Trophoblast cell (in vitro differentiated cells and primary cell): ENCODE measurements around the gene ACLY.

ENCODE experiments used
- DNase-seq, 2 donors: peaks; one replicate each; pipeline ENCODE4 v3.0.0-alpha.2; 2016
- H2AFZ ChIP-seq: 2 replicates; pipeline ENCODE4 v1.6.1; 2013; ENCODE audit warnings: low read length, moderate library complexity, mild to moderate bottlenecking; ENCODE audit not compliant: insufficient read depth, poor library complexity
- H2AK5ac ChIP-seq: 2 replicates; pipeline ENCODE4 v1.6.1; 2013; ENCODE audit warnings: mild to moderate bottlenecking, low read length
- H2BK120ac ChIP-seq: 2 replicates; pipeline ENCODE4 v1.6.1; 2013; ENCODE audit warnings: low read length, mild to moderate bottlenecking, moderate library complexity; ENCODE audit not compliant: insufficient read depth, poor library complexity
- H2BK12ac ChIP-seq: 2 replicates; pipeline ENCODE4 v1.6.1; 2013; ENCODE audit warnings: mild to moderate bottlenecking, low read length, moderate library complexity
- H2BK5ac ChIP-seq: 2 replicates; pipeline ENCODE4 v1.6.1; 2013; ENCODE audit warnings: low read length, low read depth, moderate library complexity, mild to moderate bottlenecking; ENCODE audit not compliant: poor library complexity
- H3K14ac ChIP-seq: 2 replicates; pipeline ENCODE4 v1.6.1; 2013; ENCODE audit warnings: mild to moderate bottlenecking, low read length
- H3K18ac ChIP-seq: 2 replicates; pipeline ENCODE4 v1.6.1; 2013; ENCODE audit warnings: mild to moderate bottlenecking, low read length
- H3K23ac ChIP-seq: 2 replicates; pipeline ENCODE4 v1.6.1; 2013; ENCODE audit warnings: low read length
- H3K27ac ChIP-seq: 2 replicates; pipeline ENCODE4 v1.5.1; 2013; ENCODE audit warnings: low read depth, mild to moderate bottlenecking, inconsistent platforms, low read length, moderate library complexity
- H3K27me3 ChIP-seq: 2 replicates; pipeline ENCODE4 v1.6.1; 2013; ENCODE audit warnings: inconsistent platforms, mild to moderate bottlenecking, low read length, moderate library complexity; ENCODE audit not compliant: insufficient read depth
- H3K36me3 ChIP-seq, 2 experiments: 1 replicate in 1 of 2; 2 replicates in 1 of 2; pipeline ENCODE4 v1.6.1; 2013; ENCODE audit warnings: low read length in 2 of 2, mild to moderate bottlenecking in 2 of 2, moderate library complexity in 1 of 2; ENCODE audit not compliant: insufficient read depth in 2 of 2, control insufficient read depth in 1 of 2
- H3K4ac ChIP-seq: 2 replicates; pipeline ENCODE4 v1.6.1; 2013; ENCODE audit warnings: low read depth, mild to moderate bottlenecking, low read length, moderate library complexity
- H3K4me1 ChIP-seq, 2 experiments: 1 replicate in 1 of 2; 2 replicates in 1 of 2; pipeline ENCODE4 v1.6.1; 2013; ENCODE audit warnings: low read length in 2 of 2, mild to moderate bottlenecking in 2 of 2, moderate library complexity in 1 of 2; ENCODE audit not compliant: insufficient read depth in 2 of 2, control insufficient read depth in 1 of 2
- H3K4me2 ChIP-seq: 2 replicates; pipeline ENCODE4 v1.6.1; 2013; ENCODE audit warnings: inconsistent platforms, mild to moderate bottlenecking, low read length, moderate library complexity
- H3K4me3 ChIP-seq: 2 replicates; pipeline ENCODE4 v1.5.1; 2013; ENCODE audit warnings: mild to moderate bottlenecking, low read depth, low read length, inconsistent platforms
- H3K79me1 ChIP-seq: one replicate; pipeline ENCODE4 v1.6.1; 2013; ENCODE audit warnings: low read length
- H3K79me2 ChIP-seq: 2 replicates; pipeline ENCODE4 v1.6.1; 2013; ENCODE audit warnings: low read length, mild to moderate bottlenecking; ENCODE audit not compliant: control insufficient read depth, insufficient read depth, poor library complexity
- H3K9ac ChIP-seq: 2 replicates; pipeline ENCODE4 v1.6.1; 2013; ENCODE audit warnings: mild to moderate bottlenecking, low read length
- H3K9me3 ChIP-seq: 2 replicates; pipeline ENCODE4 v1.6.1; 2013; ENCODE audit warnings: low read depth, mild to moderate bottlenecking, control low read depth, inconsistent platforms, low read length; ENCODE audit not compliant: insufficient read depth
- H4K12ac ChIP-seq: 2 replicates; pipeline ENCODE4 v1.6.1; 2013; ENCODE audit warnings: low read depth, mild to moderate bottlenecking, low read length, moderate library complexity
- H4K8ac ChIP-seq: 2 replicates; pipeline ENCODE4 v1.6.1; 2013; ENCODE audit warnings: low read depth, mild to moderate bottlenecking, low read length, moderate library complexity
- H4K91ac ChIP-seq: one replicate; pipeline ENCODE4 v1.6.1; 2013; ENCODE audit warnings: low read depth, mild to moderate bottlenecking, low read length, moderate library complexity
- WGBS: extraction: QIAGEN DNeasy Blood & Tissue Kit; methylation state at CpG from one replicate; pipeline ENCODE4 v1.1.7; 2013; ENCODE audit warnings: missing lambda C conversion rate; ENCODE audit not compliant: insufficient read length, insufficient coverage; ENCODE audit errors: extremely low coverage; 5-methylcytosine and 5-hydroxymethylcytosine counted together

Gene ACLY

DNA sequence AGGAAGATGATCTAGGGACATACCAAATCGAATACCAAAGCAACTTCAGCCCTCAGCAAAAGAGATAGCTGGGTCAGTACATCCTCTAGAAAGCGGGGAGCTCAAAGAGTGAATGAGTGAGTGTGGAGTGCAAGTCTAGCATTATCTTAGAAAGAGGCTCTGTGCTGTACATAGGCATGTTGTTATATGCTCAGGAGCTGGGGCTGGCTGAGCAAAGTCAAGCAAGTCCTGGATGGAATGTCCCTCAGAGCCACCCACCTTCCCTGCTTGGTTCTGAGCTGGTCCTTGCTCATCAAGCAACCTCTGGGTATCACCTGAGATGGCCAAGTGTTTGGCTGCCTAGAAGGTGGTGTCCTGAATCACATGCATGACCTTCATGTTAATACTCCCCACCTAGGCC, 48.7 kb downstream of the ACLY start:
- peaks cover under 1% of the 10 kb centered on the region for H3K79me2 ChIP-seq
- H3K79me1 ChIP-seq = peaks cover under 1% of the 10 kb centered on the region
- H3K4me1 ChIP-seq = no peaks in the 10 kb centered on the region
- no peak overlapping the region for H3K4me2 ChIP-seq
- no peak overlapping the region for H2BK5ac ChIP-seq
- H3K18ac ChIP-seq = no peak overlapping the region
- no peak overlapping the region for H4K12ac ChIP-seq
- no peak overlapping the region for H3K27ac ChIP-seq
- no peak overlapping the region for H3K4me3 ChIP-seq
- no peaks in the 10 kb centered on the region for H3K9me3 ChIP-seq
- no peak overlapping the region for H2BK120ac ChIP-seq
- peaks cover 49 to 63% of the 10 kb centered on the region in 2 experiments for H3K36me3 ChIP-seq
- no peak overlapping the region for H3K9ac ChIP-seq
- no peak for DNase-seq
- no peak overlapping the region for H2BK12ac ChIP-seq
- no peak overlapping the region for H4K8ac ChIP-seq
- no peak overlapping the region for H3K14ac ChIP-seq
- H3K4ac ChIP-seq = no peak overlapping the region
- no peak overlapping the region for H2AFZ ChIP-seq
- no CpG with 5 or more reads among the region's 2 CpGs for WGBS
- no peaks in the 10 kb centered on the region for H3K27me3 ChIP-seq
- no peak overlapping the region for H3K23ac ChIP-seq
- no peak overlapping the region for H2AK5ac ChIP-seq
- no peak overlapping the region for H4K91ac ChIP-seq

DNA sequence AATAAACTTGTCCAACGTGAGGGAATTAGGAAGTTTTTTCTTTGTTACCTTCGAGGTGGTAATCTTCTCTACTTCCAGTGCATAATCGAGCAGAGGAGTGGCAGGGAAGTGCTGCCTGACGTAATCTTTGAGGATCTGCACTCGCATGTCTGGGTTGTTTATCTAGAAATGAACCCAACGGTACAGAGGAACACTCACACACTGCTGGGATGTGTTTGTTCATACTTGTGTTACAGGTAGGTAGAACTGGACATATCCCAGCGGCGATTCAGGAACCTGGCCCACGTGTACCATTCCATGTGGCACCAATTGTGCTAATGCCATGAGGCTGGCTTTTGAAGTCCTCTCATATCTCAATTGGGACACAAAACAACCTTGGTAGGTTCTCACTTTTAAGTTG, 49.3 kb downstream of the ACLY start:
- Histone ChIP-seq H3K4me3 (no peak overlapping the region), H3K14ac (no peak overlapping the region), H3K79me1 (peaks cover 6% of the 10 kb centered on the region), H3K36me3 (peaks cover 47 to 60% of the 10 kb centered on the region in 2 experiments), H3K27ac (no peak overlapping the region), H3K9ac (no peak overlapping the region), H2AK5ac (no peak overlapping the region), H3K18ac (no peak overlapping the region), H2BK120ac (no peak overlapping the region), H3K27me3 (no peaks in the 10 kb centered on the region), H3K23ac (no peak overlapping the region), H3K79me2 (peaks cover 5% of the 10 kb centered on the region), H2BK5ac (no peak overlapping the region), H4K12ac (no peak overlapping the region), H3K9me3 (no peaks in the 10 kb centered on the region), H2BK12ac (no peak overlapping the region), H2AFZ (no peak overlapping the region), H4K8ac (no peak overlapping the region), H3K4me1 (no peaks in the 10 kb centered on the region), H3K4me2 (no peak overlapping the region), H3K4ac (no peak overlapping the region), H4K91ac (no peak overlapping the region)
- no CpG with 5 or more reads among the region's 9 CpGs for WGBS
- DNase-seq = no peak

DNA sequence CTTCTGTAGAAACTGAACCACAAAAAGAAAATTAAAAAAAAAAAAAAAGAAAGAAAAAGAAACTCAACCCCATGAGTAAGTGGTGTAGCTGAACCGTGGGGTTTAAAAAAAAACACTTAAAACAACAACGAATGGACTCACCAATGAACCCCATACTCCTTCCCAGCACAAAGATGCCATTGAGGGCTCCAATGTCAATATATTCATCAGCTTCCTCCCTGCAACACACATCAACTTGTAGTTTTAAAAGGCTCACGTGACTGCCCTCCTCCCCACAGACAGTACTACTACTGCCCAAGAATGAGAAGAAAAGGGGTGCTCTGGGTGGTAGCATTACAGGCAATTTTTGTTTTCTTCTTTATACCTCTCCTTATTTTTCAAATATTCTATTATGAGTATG, 50.2 kb downstream of the ACLY start:
- Histone ChIP-seq H2BK12ac (no peak overlapping the region), H3K4me3 (no peak overlapping the region), H2AK5ac (no peak overlapping the region), H3K9ac (no peak overlapping the region), H3K4me2 (no peak overlapping the region), H3K4ac (no peak overlapping the region), H2BK5ac (no peak overlapping the region), H2BK120ac (no peak overlapping the region), H3K14ac (no peak overlapping the region), H3K4me1 (peaks cover 0 to under 1% of the 10 kb centered on the region in 2 experiments), H3K18ac (no peak overlapping the region), H3K27ac (no peak overlapping the region), H3K23ac (no peak overlapping the region), H3K36me3 (peaks cover 40 to 52% of the 10 kb centered on the region in 2 experiments), H4K8ac (no peak overlapping the region), H3K9me3 (no peaks in the 10 kb centered on the region), H3K27me3 (no peaks in the 10 kb centered on the region), H3K79me2 (peaks cover 5% of the 10 kb centered on the region), H4K91ac (no peak overlapping the region), H4K12ac (no peak overlapping the region), H3K79me1 (peaks cover 6% of the 10 kb centered on the region), H2AFZ (no peak overlapping the region)
- no CpG with 5 or more reads among the region's 3 CpGs for WGBS
- no peak for DNase-seq

DNA sequence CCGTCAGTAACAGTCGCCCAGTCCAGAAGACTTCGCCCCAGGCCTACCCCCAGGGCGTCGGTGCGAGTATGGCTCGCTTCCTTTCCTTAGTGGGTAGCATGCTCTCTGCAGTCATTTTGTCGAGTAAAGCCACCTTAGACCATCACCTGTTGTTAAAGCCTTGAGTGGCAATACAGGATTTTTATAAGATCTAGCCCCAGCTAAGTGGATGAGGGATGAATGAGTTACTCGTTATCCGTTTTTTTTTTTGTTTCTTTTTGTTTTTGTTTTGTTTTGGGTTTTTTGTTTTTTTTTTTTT, 53.2 kb downstream of the ACLY start:
- no peak overlapping the region for H2AK5ac ChIP-seq
- H3K27ac ChIP-seq = no peak overlapping the region
- H3K4ac ChIP-seq = no peak overlapping the region
- peak overlapping the region; percentile 8 for H3K4me3 ChIP-seq
- H3K18ac ChIP-seq = no peak overlapping the region
- peaks cover 0 to 7% of the 10 kb centered on the region in 2 experiments for H3K4me1 ChIP-seq
- peak overlapping the region; percentile 49 for H3K4me2 ChIP-seq
- no peaks in the 10 kb centered on the region for H3K27me3 ChIP-seq
- H4K12ac ChIP-seq = no peak overlapping the region
- H4K8ac ChIP-seq = no peak overlapping the region
- no peak overlapping the region for H3K9ac ChIP-seq
- peak overlapping the region; percentile 52 for H2AFZ ChIP-seq
- WGBS = no CpG with 5 or more reads among the region's 10 CpGs
- no peak overlapping the region for H4K91ac ChIP-seq
- no peak overlapping the region for H3K14ac ChIP-seq
- peaks cover 6% of the 10 kb centered on the region for H3K79me2 ChIP-seq
- peaks cover 17 to 26% of the 10 kb centered on the region in 2 experiments for H3K36me3 ChIP-seq
- H3K9me3 ChIP-seq = no peaks in the 10 kb centered on the region
- no peak overlapping the region for H2BK120ac ChIP-seq
- peak; percentile 98 to 100 for DNase-seq
- peaks cover 6% of the 10 kb centered on the region for H3K79me1 ChIP-seq
- no peak overlapping the region for H2BK5ac ChIP-seq
- no peak overlapping the region for H2BK12ac ChIP-seq
- H3K23ac ChIP-seq = no peak overlapping the region
